Neuronal stem cell (in vitro differentiated cells): Measurements from ENCODE around the gene ADAP1.
A peak's percentile ranks its signal among the peaks of the same experiment; 100 is the strongest.

Experiments used
- DNase-seq: peaks from one replicate; pipeline ENCODE4 v3.0.0-alpha.2; 2013; ENCODE audit warnings: low spot score
- H2AFZ ChIP-seq: one replicate; pipeline ENCODE4 v1.6.1; 2013; ENCODE audit warnings: mild to moderate bottlenecking, low read length, inconsistent platforms
- H2AK5ac ChIP-seq: 2 replicates; pipeline ENCODE4 v1.6.1; 2013; ENCODE audit warnings: low read depth, mild to moderate bottlenecking, inconsistent platforms, low read length, moderate library complexity, mixed read lengths
- H2BK120ac ChIP-seq: 2 replicates; pipeline ENCODE4 v1.6.1; 2013; ENCODE audit warnings: low read depth, mild to moderate bottlenecking, inconsistent platforms, low read length, moderate library complexity, mixed read lengths
- H2BK12ac ChIP-seq: one replicate; pipeline ENCODE4 v1.6.1; 2013; ENCODE audit warnings: low read length, inconsistent platforms
- H2BK15ac ChIP-seq: 2 replicates; pipeline ENCODE4 v1.6.1; 2013; ENCODE audit warnings: mild to moderate bottlenecking, low read length, inconsistent platforms, mixed read lengths
- H2BK5ac ChIP-seq: one replicate; pipeline ENCODE4 v1.6.1; 2013; ENCODE audit warnings: inconsistent platforms, mild to moderate bottlenecking, low read length, moderate library complexity
- H3K14ac ChIP-seq: one replicate; pipeline ENCODE4 v1.6.1; 2013; ENCODE audit warnings: low read length, inconsistent platforms
- H3K18ac ChIP-seq: 2 replicates; pipeline ENCODE4 v1.6.1; 2013; ENCODE audit warnings: low read length, inconsistent platforms
- H3K23ac ChIP-seq: 2 replicates; pipeline ENCODE4 v1.6.1; 2013; ENCODE audit warnings: low read depth, mild to moderate bottlenecking, mixed read lengths, low read length, inconsistent platforms; ENCODE audit not compliant: poor library complexity
- H3K27ac ChIP-seq: replicated peaks from 3 replicates; pipeline ENCODE4 v1.5.1; 2013; ENCODE audit warnings: low read length, inconsistent platforms
- H3K27me3 ChIP-seq, 3 experiments: 2 replicates each; pipeline ENCODE4 v1.6.1; 2013; ENCODE audit warnings: low read length in 3 of 3, mild to moderate bottlenecking in 2 of 3, inconsistent platforms in 1 of 3, low read depth in 1 of 3, mixed read lengths in 1 of 3, moderate library complexity in 1 of 3; ENCODE audit not compliant: control insufficient read depth in 3 of 3, insufficient read depth in 3 of 3
- H3K36me3 ChIP-seq, 2 donors: replicated peaks in 1 of 2; 2 replicates each; pipeline ENCODE4 v1.6.1; 2013; ENCODE audit warnings: low read length in 2 of 2; ENCODE audit not compliant: control insufficient read depth in 2 of 2, insufficient read depth in 2 of 2
- H3K4ac ChIP-seq: 2 replicates; pipeline ENCODE4 v1.6.1; 2013; ENCODE audit warnings: inconsistent platforms, mild to moderate bottlenecking, low read length, moderate library complexity
- H3K4me1 ChIP-seq, 2 donors: 1 replicate in 1 of 2; 2 replicates in 1 of 2; pipeline ENCODE4 v1.6.1; 2013; ENCODE audit warnings: low read length in 2 of 2, low read depth in 1 of 2; ENCODE audit not compliant: control insufficient read depth in 2 of 2, insufficient read depth in 1 of 2
- H3K4me2 ChIP-seq: one replicate; pipeline ENCODE4 v1.6.1; 2013; ENCODE audit warnings: mild to moderate bottlenecking, low read length, inconsistent platforms; ENCODE audit not compliant: insufficient read depth, poor library complexity, severe bottlenecking
- H3K4me3 ChIP-seq, 2 donors: 2 replicates each; pipeline ENCODE4 v1.5.1; 2013; ENCODE audit warnings: low read length in 2 of 2, mild to moderate bottlenecking in 2 of 2, inconsistent platforms in 1 of 2, moderate library complexity in 1 of 2
- H3K79me1 ChIP-seq: one replicate; pipeline ENCODE4 v1.6.1; 2013; ENCODE audit warnings: low read depth, mild to moderate bottlenecking, inconsistent platforms, low read length, moderate library complexity
- H3K9ac ChIP-seq: one replicate; pipeline ENCODE4 v1.6.1; 2013; ENCODE audit warnings: mild to moderate bottlenecking, low read depth, low read length, inconsistent platforms; ENCODE audit not compliant: poor library complexity
- H3K9me3 ChIP-seq, 2 donors: replicated peaks in 1 of 2; 2 replicates each; pipeline versions ENCODE3 to v1.6.1; 2013; ENCODE audit warnings: low read length in 2 of 2, mild to moderate bottlenecking in 2 of 2, inconsistent platforms in 1 of 2, low read depth in 1 of 2, mixed read lengths in 1 of 2, moderate library complexity in 1 of 2; ENCODE audit not compliant: control insufficient read depth in 2 of 2, insufficient read depth in 1 of 2
- H4K8ac ChIP-seq: one replicate; pipeline ENCODE4 v1.6.1; 2013; ENCODE audit warnings: low read depth, mild to moderate bottlenecking, inconsistent platforms, low read length, moderate library complexity
- H4K91ac ChIP-seq: one replicate; pipeline ENCODE4 v1.6.1; 2013; ENCODE audit warnings: low read length, low read depth, mild to moderate bottlenecking, inconsistent platforms; ENCODE audit not compliant: poor library complexity
- WGBS, 2 donors: extraction: QIAGEN DNeasy Blood & Tissue Kit; methylation state at CpG; one replicate each; pipeline ENCODE4 v1.1.7; 2013; ENCODE audit warnings: missing lambda C conversion rate in 2 of 2, mixed read lengths in 1 of 2; ENCODE audit not compliant: insufficient read length in 2 of 2, insufficient replicate concordance in 1 of 2; ENCODE audit errors: extremely low coverage in 2 of 2; 5-methylcytosine and 5-hydroxymethylcytosine counted together

Gene ADAP1

DNA sequence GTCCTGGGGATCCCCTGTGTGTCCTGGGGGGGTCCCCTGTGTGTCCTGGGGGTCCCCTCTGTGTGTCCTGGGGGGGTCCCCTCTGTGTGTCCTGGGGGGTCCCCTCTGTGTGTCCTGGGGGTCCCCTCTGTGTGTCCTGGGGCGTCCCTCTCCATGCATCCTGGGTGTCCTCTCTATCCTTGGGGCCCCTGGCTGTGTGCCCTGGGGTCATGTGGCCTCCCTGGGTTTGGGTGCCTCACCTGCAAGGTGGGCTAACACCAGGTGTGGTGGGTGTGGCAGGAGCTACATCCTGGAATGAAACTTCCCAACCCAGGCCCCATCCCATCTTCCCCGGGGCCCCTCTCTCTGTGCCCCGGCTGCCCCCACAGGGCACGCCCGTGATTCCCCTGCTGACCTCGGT lies 33.4 kb upstream of the ADAP1 start:
- WGBS, 2 donors: no CpG with 5 or more reads among the region's 6 CpGs
- H3K4ac ChIP-seq: no peak overlapping the region
- no peak for DNase-seq
- no peaks in the 10 kb centered on the region for H3K9me3 ChIP-seq
- H3K23ac ChIP-seq: peak overlapping the region; percentile 73
- no peak overlapping the region for H3K9ac ChIP-seq
- no peak overlapping the region for H2AFZ ChIP-seq
- H2BK12ac ChIP-seq: no peak overlapping the region
- peak overlapping the region; percentile 88 for H2AK5ac ChIP-seq
- no peak overlapping the region for H2BK120ac ChIP-seq
- no peaks in the 10 kb centered on the region for H3K27me3 ChIP-seq
- H3K36me3 ChIP-seq: no peaks in the 10 kb centered on the region
- H4K91ac ChIP-seq: no peak overlapping the region
- H3K79me1 ChIP-seq: peaks cover 2% of the 10 kb centered on the region
- no peak overlapping the region for H4K8ac ChIP-seq
- peak overlapping the region; percentile 56 for H3K14ac ChIP-seq
- H3K27ac ChIP-seq: no peak overlapping the region
- peak overlapping the region; percentile 39 for H2BK5ac ChIP-seq
- no peak overlapping the region for H3K4me2 ChIP-seq
- H3K4me1 ChIP-seq: peaks cover 5 to 10% of the 10 kb centered on the region in 2 donors
- H3K18ac ChIP-seq: peak overlapping the region; percentile 83
- peak overlapping the region; percentile 75 for H2BK15ac ChIP-seq
- no peak overlapping the region for H3K4me3 ChIP-seq

DNA sequence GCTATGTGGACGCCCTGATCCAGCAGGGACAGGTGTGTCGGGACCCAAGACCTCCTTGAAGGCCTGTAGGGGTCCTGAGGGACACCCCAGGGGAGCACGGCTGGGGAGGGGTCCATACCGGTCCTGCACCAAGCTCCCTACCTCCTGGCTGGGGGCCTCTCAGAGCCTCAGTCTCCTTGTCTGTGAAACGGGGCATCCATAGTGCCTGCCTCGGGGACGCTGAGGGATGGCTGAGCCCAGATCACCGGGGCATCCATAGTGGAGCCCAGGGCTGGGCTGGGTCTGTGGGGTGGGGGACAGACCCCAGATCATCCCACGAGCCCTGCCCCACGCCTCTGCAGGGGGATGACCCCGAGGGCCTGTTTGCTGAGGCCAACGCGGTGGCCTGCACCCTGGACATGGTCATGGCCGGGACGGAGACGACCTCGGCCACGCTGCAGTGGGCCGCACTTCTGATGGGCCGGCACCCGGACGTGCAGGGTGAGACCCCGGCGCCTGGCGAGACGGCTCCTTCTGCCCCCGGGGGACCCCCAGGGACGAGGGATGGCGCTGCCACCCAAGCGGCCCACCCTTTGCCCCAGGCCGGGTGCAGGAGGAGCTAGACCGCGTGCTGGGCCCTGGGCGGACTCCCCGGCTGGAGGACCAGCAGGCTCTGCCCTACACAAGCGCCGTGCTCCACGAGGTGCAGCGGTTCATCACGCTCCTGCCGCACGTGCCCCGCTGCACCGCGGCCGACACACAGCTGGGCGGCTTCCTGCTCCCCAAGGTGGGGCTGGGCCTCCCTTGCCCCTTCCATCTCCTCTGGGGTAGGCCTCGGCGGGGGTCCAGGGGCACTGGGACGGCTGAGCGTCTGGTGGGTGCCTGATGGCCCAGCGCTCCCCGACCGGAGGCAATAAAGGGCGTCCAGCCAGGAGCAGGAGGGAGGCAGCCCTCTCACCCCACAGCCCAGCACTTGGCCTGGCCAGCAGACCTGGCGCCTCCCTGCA lies 32.6 kb upstream of the ADAP1 start:
- no CpG with 5 or more reads among the region's 56 CpGs for WGBS, 2 donors
- H4K91ac ChIP-seq: peak overlapping the region; percentile 85
- H4K8ac ChIP-seq: peak overlapping the region; percentile 3

DNA sequence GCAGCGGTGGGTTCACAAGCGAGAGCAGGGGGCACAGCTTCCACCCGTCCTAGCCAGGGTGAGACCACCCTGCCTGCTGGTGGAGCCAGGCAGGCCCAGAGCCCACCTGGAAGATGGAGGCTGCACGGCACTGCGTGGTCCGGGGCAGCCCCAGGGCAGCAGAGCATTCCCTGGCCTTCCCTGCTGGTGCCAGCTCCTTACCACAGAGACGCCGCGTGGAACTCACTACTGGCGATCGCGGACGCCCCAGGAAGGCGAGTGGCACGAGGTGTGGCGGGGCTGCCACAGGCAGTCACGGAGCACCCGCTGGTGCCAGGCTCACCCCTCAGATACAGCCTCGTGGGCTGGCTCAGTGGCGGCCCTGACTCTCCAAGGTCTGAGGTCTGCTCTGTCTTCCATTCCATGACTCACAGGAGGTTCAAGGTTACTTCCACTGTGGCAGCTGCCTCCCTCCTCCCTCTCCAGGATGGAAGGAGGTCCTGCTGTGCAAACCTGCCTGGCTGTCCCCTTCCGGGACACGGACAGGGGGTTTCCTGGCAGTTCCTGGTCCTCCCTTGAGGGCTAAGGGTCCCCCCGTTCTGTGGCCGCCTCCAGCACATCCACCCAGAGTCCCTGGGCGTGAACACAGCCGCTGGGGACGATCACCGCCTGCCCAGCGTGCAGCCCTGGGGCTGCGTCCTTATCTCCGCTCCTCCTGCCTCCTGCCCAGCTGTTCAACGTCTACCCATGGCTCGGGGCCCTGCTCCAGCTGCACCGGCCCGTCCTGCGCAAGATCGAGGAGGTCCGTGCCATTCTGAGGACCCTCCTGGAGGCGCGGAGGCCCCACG lies 31.6 kb upstream of the ADAP1 start:
- H3K27me3 ChIP-seq: no peaks in the 10 kb centered on the region
- no peaks in the 10 kb centered on the region for H3K36me3 ChIP-seq
- H4K8ac ChIP-seq: no peak overlapping the region
- H3K4ac ChIP-seq: no peak overlapping the region
- peak overlapping the region; percentile 97 for H2AK5ac ChIP-seq
- no peak overlapping the region for H2BK15ac ChIP-seq
- no peak overlapping the region for H4K91ac ChIP-seq
- H3K9me3 ChIP-seq: no peaks in the 10 kb centered on the region
- peak overlapping the region; percentile 94 for H3K14ac ChIP-seq
- no peak overlapping the region for H2BK120ac ChIP-seq
- no peak overlapping the region for H3K27ac ChIP-seq
- H3K18ac ChIP-seq: peak overlapping the region; percentile 89
- peaks cover 2% of the 10 kb centered on the region for H3K79me1 ChIP-seq
- H3K23ac ChIP-seq: peak overlapping the region; percentile 52
- peak overlapping the region; percentile 60 for H3K9ac ChIP-seq
- no peak overlapping the region for H2AFZ ChIP-seq
- peaks cover 3 to 9% of the 10 kb centered on the region in 2 donors for H3K4me1 ChIP-seq
- WGBS, 2 donors: no CpG with 5 or more reads among the region's 41 CpGs
- H3K4me3 ChIP-seq: no peak overlapping the region
- H2BK5ac ChIP-seq: no peak overlapping the region
- no peak overlapping the region for H3K4me2 ChIP-seq
- no peak overlapping the region for H2BK12ac ChIP-seq
- DNase-seq: no peak

More for the DNA sequence above, 32.6 kb upstream of the ADAP1 start:
- no peak overlapping the region for H3K14ac ChIP-seq
- H2BK120ac ChIP-seq: no peak overlapping the region
- H3K9ac ChIP-seq: peak overlapping the region; percentile 77
- H3K9me3 ChIP-seq: no peaks in the 10 kb centered on the region
- H3K4me1 ChIP-seq: peaks cover 3 to 9% of the 10 kb centered on the region in 2 donors
- no peak overlapping the region for H2AFZ ChIP-seq
- no peak overlapping the region for H3K4me2 ChIP-seq
- H3K18ac ChIP-seq: peak overlapping the region; percentile 89
- peak overlapping the region; percentile 97 for H2AK5ac ChIP-seq
- no peak overlapping the region for H3K27ac ChIP-seq
- H3K36me3 ChIP-seq: no peaks in the 10 kb centered on the region
- no peak overlapping the region for H3K4ac ChIP-seq
- peak overlapping the region; percentile 39 for H2BK5ac ChIP-seq
- H3K4me3 ChIP-seq: no peak overlapping the region
- H3K27me3 ChIP-seq: no peaks in the 10 kb centered on the region
- H2BK15ac ChIP-seq: peak overlapping the region; percentile 75
- H3K79me1 ChIP-seq: peaks cover 2% of the 10 kb centered on the region
- no peak for DNase-seq
- peak overlapping the region; percentile 65 for H3K23ac ChIP-seq
- H2BK12ac ChIP-seq: no peak overlapping the region

DNA sequence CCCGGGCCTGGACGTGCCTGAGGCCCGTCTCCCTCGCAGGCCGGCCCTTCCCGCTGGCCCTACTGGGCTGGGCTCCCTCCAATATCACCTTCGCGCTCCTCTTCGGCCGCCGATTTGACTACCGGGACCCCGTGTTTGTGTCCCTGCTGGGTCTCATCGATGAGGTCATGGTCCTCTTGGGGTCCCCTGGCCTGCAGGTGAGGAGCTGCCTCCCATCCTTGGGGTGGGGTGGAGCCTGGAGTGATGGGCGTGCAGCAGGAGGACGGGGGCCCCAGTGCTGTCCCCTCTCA lies 30.6 kb upstream of the ADAP1 start:
- WGBS, 2 donors: no CpG with 5 or more reads among the region's 16 CpGs
- H3K18ac ChIP-seq: no peak overlapping the region

More for the DNA sequence above, 30.6 kb upstream of the ADAP1 start:
- no peak overlapping the region for H3K27ac ChIP-seq
- no peak overlapping the region for H3K9ac ChIP-seq
- H2BK15ac ChIP-seq: no peak overlapping the region
- no peaks in the 10 kb centered on the region for H3K9me3 ChIP-seq
- H4K8ac ChIP-seq: no peak overlapping the region
- H3K4me2 ChIP-seq: no peak overlapping the region
- H4K91ac ChIP-seq: peak overlapping the region; percentile 85
- H2BK12ac ChIP-seq: no peak overlapping the region
- H3K4me3 ChIP-seq: no peak overlapping the region
- no peak overlapping the region for H2BK5ac ChIP-seq
- no peaks in the 10 kb centered on the region for H3K36me3 ChIP-seq
- no peak for DNase-seq
- H2AK5ac ChIP-seq: peak overlapping the region; percentile 90
- H3K4me1 ChIP-seq: peaks cover 3 to 13% of the 10 kb centered on the region in 2 donors
- H3K14ac ChIP-seq: peak overlapping the region; percentile 17
- no peak overlapping the region for H3K23ac ChIP-seq
- peaks cover 2% of the 10 kb centered on the region for H3K79me1 ChIP-seq
- no peaks in the 10 kb centered on the region for H3K27me3 ChIP-seq
- no peak overlapping the region for H2AFZ ChIP-seq
- H3K4ac ChIP-seq: no peak overlapping the region
- H2BK120ac ChIP-seq: no peak overlapping the region
